ENCODE data around the gene ADAMTSL4.
"Not testable (repeated sequence)": the region's sequence is repeated elsewhere in the genome, so short reads cannot be mapped to it uniquely, and the experiment has no call there.

Gene ADAMTSL4

GRCh38 chr1:150567717-150568593 lies 18.7 kb downstream of the ADAMTSL4 start:
- DNase-seq (ENCODE audit: low spot score): peak; percentile 92

- DNase-seq (ENCODE audit: low spot score): no peak
Observed at GRCh38 chr1:150568594-150568966, 19.4 kb downstream of the ADAMTSL4 start.

GRCh38 chr1:150572918-150573647 lies 23.9 kb downstream of the ADAMTSL4 start:
- no peak for DNase-seq (ENCODE audit: low spot score)

- not testable (repeated sequence) for DNase-seq (ENCODE audit: low spot score)
Observed at GRCh38 chr1:150573648-150574071, 24.5 kb downstream of the ADAMTSL4 start.

- no peak for DNase-seq (ENCODE audit: low spot score)
Observed at GRCh38 chr1:150574260-150575071, 25.3 kb downstream of the ADAMTSL4 start.

GRCh38 chr1:150575072-150575489 lies 25.9 kb downstream of the ADAMTSL4 start:
- no peak for DNase-seq (ENCODE audit: low spot score)

GRCh38 chr1:150575518-150576366 lies 26.5 kb downstream of the ADAMTSL4 start:
- DNase-seq (ENCODE audit: low spot score): no peak

GRCh38 chr1:150576367-150576711 lies 27.1 kb downstream of the ADAMTSL4 start:
- no peak for DNase-seq (ENCODE audit: low spot score)

GRCh38 chr1:150576794-150577556 lies 27.8 kb downstream of the ADAMTSL4 start:
- DNase-seq (ENCODE audit: low spot score): no peak

GRCh38 chr1:150577557-150578271 lies 28.5 kb downstream of the ADAMTSL4 start:
- DNase-seq (ENCODE audit: low spot score): no peak

GRCh38 chr1:150578272-150579109 lies 29.3 kb downstream of the ADAMTSL4 start:
- no peak for DNase-seq (ENCODE audit: low spot score)

- peak; percentile 98 for DNase-seq (ENCODE audit: low spot score)
Observed at GRCh38 chr1:150579110-150579944, 30.1 kb downstream of the ADAMTSL4 start, which contains the start of gene MCL1. Gene MCL1, minus strand, starts transcription at chr1:150579610. Its CDS starts 80 bp downstream, at chr1:150579530.

- no peak for DNase-seq (ENCODE audit: low spot score)
Observed at GRCh38 chr1:150579945-150580642, 30.9 kb downstream of the ADAMTSL4 start.

- not testable (repeated sequence) for DNase-seq (ENCODE audit: low spot score)
Observed at GRCh38 chr1:150580966-150581365, 31.8 kb downstream of the ADAMTSL4 start.

- not testable (repeated sequence) for DNase-seq (ENCODE audit: low spot score)
Observed at GRCh38 chr1:150581437-150581836, 32.2 kb downstream of the ADAMTSL4 start.

GRCh38 chr1:150581962-150582361 lies 32.8 kb downstream of the ADAMTSL4 start:
- not testable (repeated sequence) for DNase-seq (ENCODE audit: low spot score)

- no peak for DNase-seq (ENCODE audit: low spot score)
Observed at GRCh38 chr1:150582371-150582770, 33.2 kb downstream of the ADAMTSL4 start.

Measured in cerebellar cortex (tissue), 1 donor.